GM23338 (cell line): ENCODE results near the gene HSPB2.

ENCODE experiments used
- CREB1 ChIP-seq: fragments of 250-450 bp; sonication (Bioruptor Pico); IDR thresholded peaks from 2 replicates; pipeline ENCODE4 v1.5.0; 2020; ENCODE audit warnings: low read depth, mild to moderate bottlenecking, moderate library complexity
- EZH2 ChIP-seq: fragments of 200-600 bp; sonication (generic); IDR thresholded peaks from one replicate; pipeline ENCODE4 v1.8.0; 2017; ENCODE audit warnings: antibody characterized with exemption, mild to moderate bottlenecking, low read depth; ENCODE audit not compliant: unreplicated experiment
- NANOG ChIP-seq: IDR thresholded peaks from 2 replicates; pipeline ENCODE4 v1.6.1; 2016; ENCODE audit warnings: antibody characterized with exemption, borderline replicate concordance
- POLR2AphosphoS5 ChIP-seq: IDR thresholded peaks from 2 replicates; pipeline ENCODE4 v1.6.1; 2016; ENCODE audit warnings: antibody characterized with exemption, low read depth
- ZNF114 ChIP-seq: fragments of 250-450 bp; sonication (Bioruptor Pico); IDR thresholded peaks from 2 replicates; pipeline ENCODE4 v1.5.0; 2020; ENCODE audit warnings: mild to moderate bottlenecking, moderate library complexity
- ZNF331 ChIP-seq: fragments of 250-450 bp; sonication (Bioruptor Pico); IDR thresholded peaks from 2 replicates; pipeline ENCODE4 v1.5.0; 2020; ENCODE audit warnings: low read depth, mild to moderate bottlenecking, moderate library complexity
- TF ChIP-seq, protein P1 (sequence below), 2 experiments: fragments of 200-600 bp in 1 of 2; sonication (generic) in 1 of 2; conservative IDR thresholded peaks; 2 replicates each; pipeline versions ENCODE4 v1.5.1 to v1.6.1; 2016 to 2017; ENCODE audit warnings: antibody characterized with exemption in 2 of 2, low read depth in 2 of 2, mild to moderate bottlenecking in 2 of 2, moderate library complexity in 1 of 2

DNA sequence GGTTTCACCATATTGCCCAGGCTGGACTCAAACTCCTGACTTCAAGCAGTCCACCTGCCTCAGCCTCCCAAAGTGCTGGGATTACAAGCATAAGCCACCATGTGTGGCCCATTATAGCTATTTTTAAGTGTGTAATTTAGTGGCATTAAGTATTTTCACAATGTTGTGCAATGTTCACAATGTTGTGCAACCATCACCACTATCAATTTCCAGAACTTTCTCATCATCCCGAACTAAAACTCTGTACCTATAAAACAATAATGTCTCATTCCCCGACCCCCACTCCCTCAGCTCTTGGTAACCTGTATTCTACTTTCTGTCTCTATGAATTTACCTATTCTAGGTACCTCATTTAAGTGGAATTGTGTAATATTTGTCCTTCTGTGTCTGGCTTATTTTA, 25.7 kb upstream of the HSPB2 start:
- TF ChIP-seq, protein P1, sequence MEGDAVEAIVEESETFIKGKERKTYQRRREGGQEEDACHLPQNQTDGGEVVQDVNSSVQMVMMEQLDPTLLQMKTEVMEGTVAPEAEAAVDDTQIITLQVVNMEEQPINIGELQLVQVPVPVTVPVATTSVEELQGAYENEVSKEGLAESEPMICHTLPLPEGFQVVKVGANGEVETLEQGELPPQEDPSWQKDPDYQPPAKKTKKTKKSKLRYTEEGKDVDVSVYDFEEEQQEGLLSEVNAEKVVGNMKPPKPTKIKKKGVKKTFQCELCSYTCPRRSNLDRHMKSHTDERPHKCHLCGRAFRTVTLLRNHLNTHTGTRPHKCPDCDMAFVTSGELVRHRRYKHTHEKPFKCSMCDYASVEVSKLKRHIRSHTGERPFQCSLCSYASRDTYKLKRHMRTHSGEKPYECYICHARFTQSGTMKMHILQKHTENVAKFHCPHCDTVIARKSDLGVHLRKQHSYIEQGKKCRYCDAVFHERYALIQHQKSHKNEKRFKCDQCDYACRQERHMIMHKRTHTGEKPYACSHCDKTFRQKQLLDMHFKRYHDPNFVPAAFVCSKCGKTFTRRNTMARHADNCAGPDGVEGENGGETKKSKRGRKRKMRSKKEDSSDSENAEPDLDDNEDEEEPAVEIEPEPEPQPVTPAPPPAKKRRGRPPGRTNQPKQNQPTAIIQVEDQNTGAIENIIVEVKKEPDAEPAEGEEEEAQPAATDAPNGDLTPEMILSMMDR (conservative IDR thresholded peaks at IDR 0.05; ENCODE audit: low read depth in 2 of 2) = no peak
- TF ChIP-seq CREB1 (CRISPR knock-in tag) = no peak
- TF ChIP-seq POLR2AphosphoS5 = no peak
- TF ChIP-seq EZH2 = no peak
- TF ChIP-seq ZNF331 (CRISPR knock-in tag) = no peak
- no peak for TF ChIP-seq NANOG
- no peak for TF ChIP-seq ZNF114 (CRISPR knock-in tag)
